ENCODE data around the gene DENND2A. TPM values are rescaled to one million over a fixed set of nuclear protein-coding genes. Genes with fewer than 3 reads are reported as not detected.
"Not testable (repeated sequence)": the region's sequence is repeated elsewhere in the genome, so short reads cannot be mapped to it uniquely, and the experiment has no call there.

DENND2A gene
- total and polyA plus RNA-seq, 8 donors: 9.3 to 47.2 (median 37.6) TPM

DNA sequence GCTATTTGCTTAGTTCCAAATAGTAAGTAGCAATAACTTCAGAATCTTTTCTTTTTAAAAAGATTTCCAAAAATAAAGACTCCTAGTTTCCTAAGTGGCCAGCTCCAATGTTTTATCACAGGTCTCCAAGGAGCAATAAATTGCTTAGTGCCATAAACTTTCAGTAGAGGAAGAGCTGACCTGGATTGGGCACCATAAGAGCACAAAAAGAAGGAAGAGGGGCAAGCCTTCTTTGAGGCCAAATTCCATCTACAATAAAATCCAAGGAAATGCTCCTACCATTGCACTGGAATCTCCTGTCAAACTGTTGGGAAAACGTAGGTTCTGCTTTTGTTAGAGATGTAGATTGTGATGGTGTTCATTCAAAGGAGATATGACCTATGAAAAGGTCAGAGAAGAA is 64.0 kb downstream of the DENND2A start:
- TF ChIP-seq CTCF (IDR thresholded peaks at IDR 0.05): no peak
- DNase-seq: no peak
- no peaks in the 10 kb centered on the region for H3K36me3 ChIP-seq
- no peak overlapping the region for H3K27ac ChIP-seq
- H3K4me3 ChIP-seq: no peak overlapping the region
- ATAC-seq: no peak
- H3K9me3 ChIP-seq: no peaks in the 10 kb centered on the region
- no peaks in the 10 kb centered on the region for H3K27me3 ChIP-seq
- intact Hi-C loops (cut with DNase I): no loop called here
- no peaks in the 10 kb centered on the region for H3K4me1 ChIP-seq

- Histone ChIP-seq H3K27ac (no peak overlapping the region), H3K4me1 (peaks cover 0 to 3% of the 10 kb centered on the region in 2 donors), H3K36me3 (no peaks in the 10 kb centered on the region), H3K27me3 (no peaks in the 10 kb centered on the region), H3K9me3 (no peaks in the 10 kb centered on the region), H3K4me3 (no peak overlapping the region)
- no peak for DNase-seq
- peak; percentile 14 for ATAC-seq
- TF ChIP-seq CTCF (IDR thresholded peaks at IDR 0.05): no peak
- intact Hi-C loops (cut with DNase I): no loop called here
Measured at GRCh38 chr7:140571538-140572122, 69.0 kb downstream of the DENND2A start.

GRCh38 chr7:140570120-140570519 is 70.5 kb downstream of the DENND2A start:
- peaks cover 0 to 3% of the 10 kb centered on the region in 2 donors for H3K4me1 ChIP-seq
- H3K27me3 ChIP-seq: no peaks in the 10 kb centered on the region
- no peak overlapping the region for H3K27ac ChIP-seq
- ATAC-seq (no peak), DNase-seq (no peak)
- no peaks in the 10 kb centered on the region for H3K9me3 ChIP-seq
- H3K36me3 ChIP-seq: no peaks in the 10 kb centered on the region
- intact Hi-C loops (cut with DNase I): no loop called here
- no peak overlapping the region for H3K4me3 ChIP-seq
- TF ChIP-seq CTCF (IDR thresholded peaks at IDR 0.05): no peak

- Histone ChIP-seq H3K36me3 (no peaks in the 10 kb centered on the region), H3K4me1 (peaks cover 0 to 3% of the 10 kb centered on the region in 2 donors), H3K9me3 (no peaks in the 10 kb centered on the region), H3K27ac (peak overlapping the region in 1 of 2 donors; percentile 33), H3K4me3 (no peak overlapping the region), H3K27me3 (no peaks in the 10 kb centered on the region)
- DNase-seq: no peak
- TF ChIP-seq CTCF (IDR thresholded peaks at IDR 0.05): no peak
- intact Hi-C loops (cut with DNase I): no loop called here
- no peak for ATAC-seq
Measured at GRCh38 chr7:140568021-140568813, 72.4 kb downstream of the DENND2A start.

- H3K9me3 ChIP-seq; H3K4me1 ChIP-seq; DNase-seq; intact Hi-C loops (cut with DNase I); H3K27ac ChIP-seq; H3K27me3 ChIP-seq; H3K36me3 ChIP-seq; ATAC-seq; H3K4me3 ChIP-seq: not testable (repeated sequence)
Measured at GRCh38 chr7:140566186-140566585, 74.4 kb downstream of the DENND2A start.

- H3K4me1 ChIP-seq; intact Hi-C loops (cut with DNase I); ATAC-seq; H3K27me3 ChIP-seq; DNase-seq; H3K36me3 ChIP-seq; H3K4me3 ChIP-seq; H3K9me3 ChIP-seq; H3K27ac ChIP-seq: not testable (repeated sequence)
Measured at GRCh38 chr7:140565761-140566160, 74.9 kb downstream of the DENND2A start.
